MM.1S (cell line): Measurements from ENCODE around the gene PCGF3.

Experiments used
- EZH2 ChIP-seq: fragments of 300-600 bp; sonication (generic); optimal IDR thresholded peaks from 2 replicates; pipeline ENCODE3; 2017; ENCODE audit warnings: low read depth, mild to moderate bottlenecking, antibody characterized with exemption, low read length, mixed read lengths
- EZH2phosphoT487 ChIP-seq: fragments of 300-600 bp; sonication (generic); IDR thresholded peaks from 2 replicates; pipeline ENCODE4 v1.6.1; 2018; ENCODE audit warnings: antibody characterized with exemption, low read length

GRCh38 chr4:722851-723360, 17.3 kb downstream of the PCGF3 start:
- TF ChIP-seq EZH2 (no peak), EZH2phosphoT487 (no peak)
